HepG2 (cell line): ENCODE data around the gene RIPOR3.

ENCODE experiments used
- CTCF ChIP-seq: sonication (generic); formaldehyde crosslinking; IDR thresholded peaks from 2 replicates; pipeline ENCODE4 v1.5.0; 2020; ENCODE audit warnings: mild to moderate bottlenecking, missing genetic modification reagents, moderate library complexity
- KLF13 ChIP-seq: sonication (generic); formaldehyde crosslinking; IDR thresholded peaks from 2 replicates; pipeline ENCODE4 v1.4.0; 2020; ENCODE audit warnings: mild to moderate bottlenecking, missing genetic modification reagents
- RNF2 ChIP-seq: fragments of 450-650 bp; conservative IDR thresholded peaks from 2 replicates; pipeline ENCODE4 v1.6.1; 2016; ENCODE audit warnings: low read depth
- ZNF513 ChIP-seq: sonication (generic); formaldehyde crosslinking; conservative IDR thresholded peaks from 2 replicates; pipeline ENCODE4 v1.5.0; 2020; ENCODE audit warnings: missing genetic modification reagents

GRCh38 chr20:50670126-50670862 is 21.0 kb downstream of the RIPOR3 start:
- TF ChIP-seq RNF2 (no peak), CTCF (CRISPR knock-in tag) (no peak), ZNF513 (no peak), KLF13 (CRISPR knock-in tag) (no peak)
